ENCODE measurements around the gene SPAG16. TPM values are rescaled to one million over a fixed set of nuclear protein-coding genes. Genes with fewer than 3 reads are reported as not detected.

Gene SPAG16
- total RNA-seq, 1 experiment from 2014 or later = 17.2 TPM

GRCh38 chr2:214217136-214217535, 932.9 kb downstream of the SPAG16 start:
- Histone ChIP-seq H3K4me2 (ENCODE audit: low read length) (no peak overlapping the region), H3K27me3 (ENCODE audit: low read length) (no peaks in the 10 kb centered on the region), H3K9me3 (ENCODE audit: low read length) (no peaks in the 10 kb centered on the region), H3K4me3 (ENCODE audit: low read length) (no peak overlapping the region), H4K20me1 (ENCODE audit: low read length) (no peaks in the 10 kb centered on the region), H3K36me3 (ENCODE audit: low read depth, low read length) (no peaks in the 10 kb centered on the region), H3K79me2 (ENCODE audit: low read length) (no peaks in the 10 kb centered on the region), H3K9me2 (replicated peaks; ENCODE audit: low read length) (no peaks in the 10 kb centered on the region), H3F3A (ENCODE audit: low read length, unreplicated experiment) (no peaks in the 10 kb centered on the region), H2AFZ (ENCODE audit: low read length) (no peak overlapping the region), H3K9ac (ENCODE audit: low read length) (no peak overlapping the region), H3K4me1 (ENCODE audit: insufficient read depth, low read length) (no peaks in the 10 kb centered on the region), H3K27ac (ENCODE audit: low read length) (no peak overlapping the region)
- intact Hi-C loops (cut with micrococcal nuclease) = no loop called here
- ChIA-PET CTCF (no interaction called here), POLR2A (ENCODE audit: unreplicated experiment) (no interaction called here)
- TF ChIP-seq EZH2phosphoT487 (IDR thresholded peaks at IDR 0.05; ENCODE audit: borderline replicate concordance, low read length) (no peak), EZH2 (IDR thresholded peaks at IDR 0.05; ENCODE audit: low read length, unreplicated experiment) (no peak), CTCF (conservative IDR thresholded peaks at IDR 0.05; ENCODE audit: low read depth, low read length) (no peak)
- DNase-seq (no peak), ATAC-seq (no peak)
- no TSS peak for BruUV-seq (replicated peaks)

DNA sequence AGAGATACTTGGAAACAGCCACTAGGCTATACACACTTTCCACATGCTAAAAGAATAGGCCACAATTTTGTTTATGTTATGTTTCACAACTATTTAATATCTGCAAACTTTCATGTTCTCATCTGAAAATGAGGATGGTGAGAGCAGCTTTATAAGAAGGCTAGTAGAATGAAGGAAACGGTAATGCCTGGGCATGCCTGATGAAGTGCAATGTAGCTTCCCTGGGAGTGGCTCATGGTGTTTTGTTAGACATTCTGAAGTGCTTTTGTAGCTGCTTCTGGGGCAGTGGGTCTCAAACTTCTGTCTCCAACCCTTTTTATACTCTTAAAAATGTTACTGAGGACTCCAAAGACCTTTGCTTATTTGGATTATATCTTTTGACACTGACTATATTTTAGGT, 933.3 kb downstream of the SPAG16 start:
- Histone ChIP-seq H3K4me2 (ENCODE audit: low read length) (no peak overlapping the region), H3K36me3 (ENCODE audit: low read depth, low read length) (no peaks in the 10 kb centered on the region), H3K9me3 (ENCODE audit: low read length) (no peaks in the 10 kb centered on the region), H3K4me1 (ENCODE audit: insufficient read depth, low read length) (no peaks in the 10 kb centered on the region), H3K79me2 (ENCODE audit: low read length) (no peaks in the 10 kb centered on the region), H3K27me3 (ENCODE audit: low read length) (no peaks in the 10 kb centered on the region), H2AFZ (ENCODE audit: low read length) (no peak overlapping the region), H3K27ac (ENCODE audit: low read length) (no peak overlapping the region), H3F3A (ENCODE audit: low read length, unreplicated experiment) (no peaks in the 10 kb centered on the region), H3K4me3 (ENCODE audit: low read length) (no peak overlapping the region), H3K9me2 (replicated peaks; ENCODE audit: low read length) (no peaks in the 10 kb centered on the region), H4K20me1 (ENCODE audit: low read length) (no peaks in the 10 kb centered on the region), H3K9ac (ENCODE audit: low read length) (no peak overlapping the region)
- no peak for ATAC-seq
- TF ChIP-seq CTCF (conservative IDR thresholded peaks at IDR 0.05; ENCODE audit: low read depth, low read length) = no peak
- TF ChIP-seq EZH2 (IDR thresholded peaks at IDR 0.05; ENCODE audit: low read length, unreplicated experiment) = no peak
- TF ChIP-seq EZH2phosphoT487 (IDR thresholded peaks at IDR 0.05; ENCODE audit: borderline replicate concordance, low read length) = no peak
- BruUV-seq (replicated peaks) = no TSS peak
- POLR2A ChIA-PET (ENCODE audit: unreplicated experiment) = no interaction called here
- DNase-seq = no peak
- intact Hi-C loops (cut with micrococcal nuclease) = no loop called here
- CTCF ChIA-PET = no interaction called here

DNA sequence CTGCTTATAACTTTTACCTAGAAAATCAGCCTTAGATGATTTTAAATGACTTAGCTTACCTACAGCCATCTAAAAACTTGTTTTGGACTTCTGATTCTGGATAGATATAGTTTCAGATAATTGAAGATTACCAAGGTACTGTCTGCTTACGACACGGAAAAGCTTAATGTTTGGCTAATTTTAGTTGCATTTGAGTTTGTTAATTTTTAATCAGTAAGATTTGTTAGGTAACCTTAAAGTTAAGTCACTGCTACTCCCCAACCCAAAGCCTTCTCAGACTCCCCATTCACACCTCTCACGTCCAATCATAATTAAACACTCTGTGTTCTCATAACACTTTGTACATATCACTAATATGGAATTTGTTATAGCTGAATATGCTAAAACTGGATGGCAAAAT, 936.0 kb downstream of the SPAG16 start:
- BruUV-seq (replicated peaks) = no TSS peak
- Histone ChIP-seq H3K27me3 (ENCODE audit: low read length) (no peaks in the 10 kb centered on the region), H3K9ac (ENCODE audit: low read length) (no peak overlapping the region), H2AFZ (ENCODE audit: low read length) (no peak overlapping the region), H3K9me3 (ENCODE audit: low read length) (no peaks in the 10 kb centered on the region), H4K20me1 (ENCODE audit: low read length) (no peaks in the 10 kb centered on the region), H3K79me2 (ENCODE audit: low read length) (no peaks in the 10 kb centered on the region), H3K9me2 (replicated peaks; ENCODE audit: low read length) (no peaks in the 10 kb centered on the region), H3K4me2 (ENCODE audit: low read length) (no peak overlapping the region), H3K4me1 (ENCODE audit: insufficient read depth, low read length) (no peaks in the 10 kb centered on the region), H3K36me3 (ENCODE audit: low read depth, low read length) (no peaks in the 10 kb centered on the region), H3K27ac (ENCODE audit: low read length) (no peak overlapping the region), H3K4me3 (ENCODE audit: low read length) (no peak overlapping the region), H3F3A (ENCODE audit: low read length, unreplicated experiment) (no peaks in the 10 kb centered on the region)
- ATAC-seq = no peak
- DNase-seq = no peak
- ChIA-PET POLR2A (ENCODE audit: unreplicated experiment) (interaction anchor here (0.5 kb wide), 1 partner anchor 169 kb away, joined by 3 read pairs; no protein-coding TSS in a partner anchor), CTCF (no interaction called here)
- intact Hi-C loops (cut with micrococcal nuclease) = no loop called here
- TF ChIP-seq CTCF (conservative IDR thresholded peaks at IDR 0.05; ENCODE audit: low read depth, low read length) = no peak
- TF ChIP-seq EZH2phosphoT487 (IDR thresholded peaks at IDR 0.05; ENCODE audit: borderline replicate concordance, low read length) = no peak
- TF ChIP-seq EZH2 (IDR thresholded peaks at IDR 0.05; ENCODE audit: low read length, unreplicated experiment) = no peak
